Anterior cingulate cortex (tissue), 58 donors: ENCODE results near the gene EEIG2.
A peak's percentile ranks its signal among the peaks of the same experiment; 100 is the strongest.
"Not testable (repeated sequence)": the region's sequence is repeated elsewhere in the genome, so short reads cannot be mapped to it uniquely, and the experiment has no call there.

Experiments
- DNase-seq, 58 donors: peaks; one replicate each; lab custom pipeline; 2025; lab: John Stamatoyannopoulos, UW

Gene EEIG2

GRCh38 chr1:108559215-108560186 lies at the start of gene EEIG2:
EEIG2 (plus strand) TSS chr1:108560100; CDS start chr1:108560429, 329 bp downstream.
- peak in 53 of 58 donors; percentile 21 to 87 (median 66) for DNase-seq

GRCh38 chr1:108511764-108512163 lies 48.1 kb upstream of the EEIG2 start:
- DNase-seq = peak in 3 of 58 donors; percentile 0 to 2 (median 0)

- peak in 2 of 58 donors; percentile 0 to 1 for DNase-seq
Measured at GRCh38 chr1:108512239-108513043, 47.5 kb upstream of the EEIG2 start.

GRCh38 chr1:108513044-108513415 lies 46.9 kb upstream of the EEIG2 start:
- DNase-seq = no peak

GRCh38 chr1:108513914-108514313 lies 46.0 kb upstream of the EEIG2 start:
- not testable (repeated sequence) for DNase-seq

- not testable (repeated sequence) for DNase-seq
Measured at GRCh38 chr1:108517301-108517897, 42.5 kb upstream of the EEIG2 start.

GRCh38 chr1:108521990-108522393 lies 37.9 kb upstream of the EEIG2 start:
- DNase-seq = no peak

GRCh38 chr1:108523829-108524228 lies 36.1 kb upstream of the EEIG2 start:
- no peak for DNase-seq

- no peak for DNase-seq
Measured at GRCh38 chr1:108524676-108525075, 35.2 kb upstream of the EEIG2 start.

GRCh38 chr1:108527135-108527534 lies 32.8 kb upstream of the EEIG2 start:
- DNase-seq = no peak

- no peak for DNase-seq
Measured at GRCh38 chr1:108527837-108528236, 32.1 kb upstream of the EEIG2 start.

- no peak for DNase-seq
Measured at GRCh38 chr1:108531444-108531843, 28.5 kb upstream of the EEIG2 start.

- no peak for DNase-seq
Measured at GRCh38 chr1:108532730-108533129, 27.2 kb upstream of the EEIG2 start.

GRCh38 chr1:108533351-108534083 lies 26.4 kb upstream of the EEIG2 start:
- DNase-seq = no peak

GRCh38 chr1:108534759-108535158 lies 25.1 kb upstream of the EEIG2 start:
- no peak for DNase-seq

- DNase-seq = not testable (repeated sequence)
Measured at GRCh38 chr1:108535315-108535897, 24.5 kb upstream of the EEIG2 start.

GRCh38 chr1:108536021-108536420 lies 23.9 kb upstream of the EEIG2 start:
- DNase-seq = not testable (repeated sequence)

GRCh38 chr1:108536791-108537190 lies 23.1 kb upstream of the EEIG2 start:
- DNase-seq = not testable (repeated sequence)

- DNase-seq = no peak
Measured at GRCh38 chr1:108537976-108538375, 21.9 kb upstream of the EEIG2 start.

GRCh38 chr1:108540977-108541376 lies 18.9 kb upstream of the EEIG2 start:
- no peak for DNase-seq
